Measurements from ENCODE around the gene CREG2. TPM values are rescaled to one million over a fixed set of nuclear protein-coding genes. Genes with fewer than 3 reads are reported as not detected.

CREG2 gene
- total and polyA plus RNA-seq, 7 donors, result 0.06 to 0.36 (median 0.28) TPM; not detected in 4

DNA sequence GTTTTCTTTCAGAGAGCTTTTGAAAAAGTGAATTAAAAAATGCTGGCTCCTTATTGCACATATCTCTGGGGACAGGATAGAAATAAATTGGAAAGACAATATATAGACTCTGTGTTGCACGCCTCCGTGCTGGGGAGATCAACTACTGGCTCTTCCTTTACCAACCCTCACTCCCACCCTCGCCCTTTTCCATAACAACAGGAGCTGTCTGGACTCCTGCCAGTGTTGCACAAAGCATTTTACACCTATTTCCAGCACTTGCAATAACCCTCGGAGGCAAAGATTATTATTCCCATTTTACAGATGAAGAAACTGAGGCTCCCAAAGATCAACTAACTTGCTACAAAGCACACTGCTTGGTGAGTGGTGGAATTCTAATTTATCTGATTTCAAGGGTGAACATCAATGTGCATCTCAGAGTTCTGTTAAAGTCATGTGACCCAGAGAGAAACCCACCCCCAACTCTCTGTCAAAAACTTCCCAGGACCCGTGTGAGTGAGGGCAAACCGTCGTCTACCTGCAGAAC lies 4.2 kb downstream of the CREG2 start:
- TF ChIP-seq, protein P1, sequence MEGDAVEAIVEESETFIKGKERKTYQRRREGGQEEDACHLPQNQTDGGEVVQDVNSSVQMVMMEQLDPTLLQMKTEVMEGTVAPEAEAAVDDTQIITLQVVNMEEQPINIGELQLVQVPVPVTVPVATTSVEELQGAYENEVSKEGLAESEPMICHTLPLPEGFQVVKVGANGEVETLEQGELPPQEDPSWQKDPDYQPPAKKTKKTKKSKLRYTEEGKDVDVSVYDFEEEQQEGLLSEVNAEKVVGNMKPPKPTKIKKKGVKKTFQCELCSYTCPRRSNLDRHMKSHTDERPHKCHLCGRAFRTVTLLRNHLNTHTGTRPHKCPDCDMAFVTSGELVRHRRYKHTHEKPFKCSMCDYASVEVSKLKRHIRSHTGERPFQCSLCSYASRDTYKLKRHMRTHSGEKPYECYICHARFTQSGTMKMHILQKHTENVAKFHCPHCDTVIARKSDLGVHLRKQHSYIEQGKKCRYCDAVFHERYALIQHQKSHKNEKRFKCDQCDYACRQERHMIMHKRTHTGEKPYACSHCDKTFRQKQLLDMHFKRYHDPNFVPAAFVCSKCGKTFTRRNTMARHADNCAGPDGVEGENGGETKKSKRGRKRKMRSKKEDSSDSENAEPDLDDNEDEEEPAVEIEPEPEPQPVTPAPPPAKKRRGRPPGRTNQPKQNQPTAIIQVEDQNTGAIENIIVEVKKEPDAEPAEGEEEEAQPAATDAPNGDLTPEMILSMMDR (IDR thresholded peaks at IDR 0.05), result no peak
- TF ChIP-seq EP300 (IDR thresholded peaks at IDR 0.05) (no peak), POLR2AphosphoS5 (IDR thresholded peaks at IDR 0.05) (no peak), POLR2A (IDR thresholded peaks at IDR 0.05) (no peak)
- Histone ChIP-seq H3K36me3 (no peaks in the 10 kb centered on the region), H3K4me3 (no peak overlapping the region), H3K4me1 (peaks cover 0 to 15% (median 14%) of the 10 kb centered on the region in 4 donors), H3K9me3 (no peaks in the 10 kb centered on the region), H3K27ac (no peak overlapping the region), H3K27me3 (peaks cover 6 to 49% (median 29%) of the 10 kb centered on the region in 3 donors)
- no peak for DNase-seq
- WGBS, 2 donors, result 74 to 77% methylated on average over 7 of the region's 7 CpGs
- intact Hi-C loops (cut with DNase I), result no loop called here

- no peak overlapping the region for H3K27ac ChIP-seq
- H3K36me3 ChIP-seq, result no peaks in the 10 kb centered on the region
- TF ChIP-seq, protein P1 (IDR thresholded peaks at IDR 0.05), result no peak
- TF ChIP-seq POLR2AphosphoS5 (IDR thresholded peaks at IDR 0.05) (no peak), EP300 (IDR thresholded peaks at IDR 0.05) (no peak), POLR2A (IDR thresholded peaks at IDR 0.05) (no peak)
- intact Hi-C loops (cut with DNase I), result no loop called here
- no peaks in the 10 kb centered on the region for H3K9me3 ChIP-seq
- H3K4me3 ChIP-seq, result no peak overlapping the region
- H3K27me3 ChIP-seq, result peaks cover 5 to 43% (median 23%) of the 10 kb centered on the region in 3 donors
- DNase-seq, result no peak
- WGBS, 2 donors, result 83 to 85% methylated on average over 2 of the region's 2 CpGs
- peaks cover 0 to 12% (median 11%) of the 10 kb centered on the region in 4 donors for H3K4me1 ChIP-seq
Observed at GRCh38 chr2:101382442-101382841, 4.9 kb downstream of the CREG2 start.

DNA sequence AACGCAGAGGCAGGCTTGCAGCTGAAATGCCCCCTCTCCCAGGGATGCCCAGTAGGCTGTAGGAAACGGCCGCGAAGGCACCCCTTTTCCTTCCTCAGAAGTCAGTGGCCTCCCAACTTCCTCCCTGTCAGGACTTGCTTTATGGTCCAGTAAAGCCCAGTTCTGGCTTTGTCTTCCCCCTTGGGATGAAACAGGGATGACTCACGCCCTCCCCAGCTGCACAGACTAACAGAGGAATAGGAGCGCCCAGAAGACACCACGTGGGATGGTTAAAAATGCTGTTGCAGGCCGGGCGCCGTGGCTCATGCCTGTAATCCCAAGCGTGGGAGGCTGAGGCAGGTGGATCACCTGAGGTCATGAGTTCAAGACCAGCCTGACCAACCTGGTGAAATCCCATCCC lies 6.9 kb downstream of the CREG2 start:
- Histone ChIP-seq H3K36me3 (no peaks in the 10 kb centered on the region), H3K27ac (no peak overlapping the region), H3K9me3 (no peaks in the 10 kb centered on the region), H3K4me1 (no peaks in the 10 kb centered on the region), H3K27me3 (peaks cover 0 to 22% (median 8%) of the 10 kb centered on the region in 3 donors), H3K4me3 (no peak overlapping the region)
- intact Hi-C loops (cut with DNase I), result no loop called here
- no peak for TF ChIP-seq POLR2A (IDR thresholded peaks at IDR 0.05)
- peak; percentile 76 for DNase-seq
- 80 to 85% methylated on average over 11 of the region's 11 CpGs for WGBS, 2 donors

- Histone ChIP-seq H3K4me1 (no peaks in the 10 kb centered on the region), H3K4me3 (no peak overlapping the region), H3K27me3 (peaks cover 0 to 11% (median 0%) of the 10 kb centered on the region in 3 donors), H3K9me3 (no peaks in the 10 kb centered on the region), H3K36me3 (no peaks in the 10 kb centered on the region), H3K27ac (no peak overlapping the region)
- no peak for DNase-seq
- 94 to 95% methylated on average over 2 of the region's 2 CpGs for WGBS, 2 donors
- intact Hi-C loops (cut with DNase I), result no loop called here
- TF ChIP-seq POLR2A (IDR thresholded peaks at IDR 0.05) (no peak), POLR2AphosphoS5 (IDR thresholded peaks at IDR 0.05) (no peak), EP300 (IDR thresholded peaks at IDR 0.05) (no peak)
- TF ChIP-seq, protein P1 (IDR thresholded peaks at IDR 0.05), result no peak
Observed at GRCh38 chr2:101379091-101379490, 8.2 kb downstream of the CREG2 start.

DNA sequence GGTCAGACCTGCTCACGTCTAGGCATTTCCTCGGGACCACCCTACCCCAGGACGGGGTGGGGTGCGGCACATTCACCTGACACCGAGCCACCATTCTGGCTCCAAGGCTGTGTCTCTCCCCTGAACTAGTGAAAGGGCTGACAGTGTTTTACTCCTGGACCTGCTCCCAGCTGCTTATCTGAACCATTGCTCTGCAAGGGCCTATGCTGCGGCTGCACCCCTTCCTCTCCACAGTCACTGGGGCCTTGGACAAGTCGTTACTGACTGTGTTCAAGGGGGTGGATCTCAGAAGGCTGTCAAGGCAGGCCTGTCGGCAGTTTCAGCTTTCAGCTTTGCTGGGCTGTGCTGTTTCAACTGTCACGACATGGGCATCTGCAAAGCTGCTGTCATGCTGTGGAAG lies 11.7 kb downstream of the CREG2 start:
- Histone ChIP-seq H3K27me3 (no peaks in the 10 kb centered on the region), H3K27ac (no peak overlapping the region), H3K9me3 (no peaks in the 10 kb centered on the region), H3K4me1 (no peaks in the 10 kb centered on the region), H3K4me3 (no peak overlapping the region), H3K36me3 (no peaks in the 10 kb centered on the region)
- DNase-seq, result no peak
- WGBS, 2 donors, result 77 to 85% methylated on average over 9 of the region's 9 CpGs
- TF ChIP-seq POLR2AphosphoS5 (IDR thresholded peaks at IDR 0.05) (no peak), POLR2A (IDR thresholded peaks at IDR 0.05) (no peak), EP300 (IDR thresholded peaks at IDR 0.05) (no peak)
- TF ChIP-seq, protein P1 (IDR thresholded peaks at IDR 0.05), result no peak
- intact Hi-C loops (cut with DNase I), result no loop called here

All from sigmoid colon (tissue), 7 donors.